ENCODE measurements around the gene SQSTM1. TPM values are rescaled to one million over a fixed set of nuclear protein-coding genes. Genes with fewer than 3 reads are reported as not detected.

SQSTM1 gene
- total RNA-seq, 1 experiment from 2014 or later: 985 TPM

- no peak for ATAC-seq
- Histone ChIP-seq H3K27me3 (ENCODE audit: control insufficient read depth, insufficient read depth, low read length) (no peaks in the 10 kb centered on the region), H3K36me3 (ENCODE audit: control insufficient read depth, insufficient read depth, low read length) (no peaks in the 10 kb centered on the region), H3K9me3 (ENCODE audit: control insufficient read depth, insufficient read depth, low read depth, low read length) (no peaks in the 10 kb centered on the region), H3K4me3 (ENCODE audit: low read depth in 2 of 2, low read length in 2 of 2) (no peak overlapping the region), H3K4me1 (ENCODE audit: control insufficient read depth, insufficient read depth, low read length) (peaks cover 9% of the 10 kb centered on the region), H3K27ac (ENCODE audit: low read length) (no peak overlapping the region)
- in situ Hi-C loops (cut with HindIII; ENCODE audit: low pct_unique_long_range_greater_than_20kb, low sequenced_read_pairs): no loop called here
- intact Hi-C loops (cut with micrococcal nuclease; ENCODE audit: unreplicated experiment): no loop called here
- no peak for DNase-seq (ENCODE audit: low read depth, low spot score)
- no TSS peak for BruUV-seq (replicated peaks)
- ChIA-PET CTCF (interaction anchor here (0.6 kb wide), 1 partner anchor 30 kb away, joined by 5 read pairs; no protein-coding TSS in a partner anchor), POLR2A (no interaction called here)
- TF ChIP-seq, protein P1, sequence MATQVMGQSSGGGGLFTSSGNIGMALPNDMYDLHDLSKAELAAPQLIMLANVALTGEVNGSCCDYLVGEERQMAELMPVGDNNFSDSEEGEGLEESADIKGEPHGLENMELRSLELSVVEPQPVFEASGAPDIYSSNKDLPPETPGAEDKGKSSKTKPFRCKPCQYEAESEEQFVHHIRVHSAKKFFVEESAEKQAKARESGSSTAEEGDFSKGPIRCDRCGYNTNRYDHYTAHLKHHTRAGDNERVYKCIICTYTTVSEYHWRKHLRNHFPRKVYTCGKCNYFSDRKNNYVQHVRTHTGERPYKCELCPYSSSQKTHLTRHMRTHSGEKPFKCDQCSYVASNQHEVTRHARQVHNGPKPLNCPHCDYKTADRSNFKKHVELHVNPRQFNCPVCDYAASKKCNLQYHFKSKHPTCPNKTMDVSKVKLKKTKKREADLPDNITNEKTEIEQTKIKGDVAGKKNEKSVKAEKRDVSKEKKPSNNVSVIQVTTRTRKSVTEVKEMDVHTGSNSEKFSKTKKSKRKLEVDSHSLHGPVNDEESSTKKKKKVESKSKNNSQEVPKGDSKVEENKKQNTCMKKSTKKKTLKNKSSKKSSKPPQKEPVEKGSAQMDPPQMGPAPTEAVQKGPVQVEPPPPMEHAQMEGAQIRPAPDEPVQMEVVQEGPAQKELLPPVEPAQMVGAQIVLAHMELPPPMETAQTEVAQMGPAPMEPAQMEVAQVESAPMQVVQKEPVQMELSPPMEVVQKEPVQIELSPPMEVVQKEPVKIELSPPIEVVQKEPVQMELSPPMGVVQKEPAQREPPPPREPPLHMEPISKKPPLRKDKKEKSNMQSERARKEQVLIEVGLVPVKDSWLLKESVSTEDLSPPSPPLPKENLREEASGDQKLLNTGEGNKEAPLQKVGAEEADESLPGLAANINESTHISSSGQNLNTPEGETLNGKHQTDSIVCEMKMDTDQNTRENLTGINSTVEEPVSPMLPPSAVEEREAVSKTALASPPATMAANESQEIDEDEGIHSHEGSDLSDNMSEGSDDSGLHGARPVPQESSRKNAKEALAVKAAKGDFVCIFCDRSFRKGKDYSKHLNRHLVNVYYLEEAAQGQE (IDR thresholded peaks at IDR 0.05; ENCODE audit: insufficient read depth in 1 of 2, low read depth in 2 of 2, low read length in 1 of 2): no peak
- no peak for TF ChIP-seq POLR2AphosphoS5 (IDR thresholded peaks at IDR 0.05; ENCODE audit: low read depth, low read length)
- TF ChIP-seq SIN3A (IDR thresholded peaks at IDR 0.05; ENCODE audit: borderline replicate concordance, insufficient read depth, low read depth, low read length): no peak
- no peak for TF ChIP-seq CTCF (IDR thresholded peaks at IDR 0.05)
- no peak for TF ChIP-seq TCF7L2 (IDR thresholded peaks at IDR 0.05; ENCODE audit: low read depth, low read length)
Measured at GRCh38 chr5:179792612-179793467, 27.9 kb upstream of the SQSTM1 start.

- in situ Hi-C loops (cut with HindIII; ENCODE audit: low pct_unique_long_range_greater_than_20kb, low sequenced_read_pairs) (no loop called here), intact Hi-C loops (cut with micrococcal nuclease; ENCODE audit: unreplicated experiment) (no loop called here)
- Histone ChIP-seq H3K36me3 (ENCODE audit: control insufficient read depth, insufficient read depth, low read length) (no peaks in the 10 kb centered on the region; the same call in 1 of the 2 replicates), H3K27ac (ENCODE audit: low read length) (no peak within 1 kb of the TSS), H3K9me3 (ENCODE audit: control insufficient read depth, insufficient read depth, low read depth, low read length) (no peaks in the 10 kb centered on the region), H3K27me3 (ENCODE audit: control insufficient read depth, insufficient read depth, low read length) (no peaks in the 10 kb centered on the region), H3K4me3 (ENCODE audit: low read depth in 2 of 2, low read length in 2 of 2) (no peak within 1 kb of the TSS; a peak in 1 of 4 replicates), H3K4me1 (ENCODE audit: control insufficient read depth, insufficient read depth, low read length) (peaks cover 9% of the 10 kb centered on the region)
- TF ChIP-seq POLR2AphosphoS5 (IDR thresholded peaks at IDR 0.05; ENCODE audit: low read depth, low read length): no peak
- no peak for TF ChIP-seq TCF7L2 (IDR thresholded peaks at IDR 0.05; ENCODE audit: low read depth, low read length)
- TF ChIP-seq, protein P1 (IDR thresholded peaks at IDR 0.05; ENCODE audit: insufficient read depth in 1 of 2, low read depth in 2 of 2, low read length in 1 of 2): no peak
- TF ChIP-seq SIN3A (IDR thresholded peaks at IDR 0.05; ENCODE audit: borderline replicate concordance, insufficient read depth, low read depth, low read length): no peak
- no peak for TF ChIP-seq CTCF (IDR thresholded peaks at IDR 0.05)
- CTCF ChIA-PET: no interaction called here
- ATAC-seq: no peak
- no peak for DNase-seq (ENCODE audit: low read depth, low spot score)
- BruUV-seq (replicated peaks): no TSS peak
- POLR2A ChIA-PET: interaction anchor here (1.1 kb wide), 1 partner anchor 14 kb away, joined by 3 read pairs; no protein-coding TSS in a partner anchor
Measured at GRCh38 chr5:179793468-179794139, 27.1 kb upstream of the SQSTM1 start, which contains the start of gene LTC4S. LTC4S (plus strand) TSS chr5:179793986; CDS start chr5:179794081, 95 bp downstream.

Measured in Panc1 (cell line).